ENCODE data around the gene ZNG1C.
"Not testable (repeated sequence)": the region's sequence is repeated elsewhere in the genome, so short reads cannot be mapped to it uniquely, and the experiment has no call there.

The ZNG1C gene

GRCh38 chr9:68342265-68343025 is 100.7 kb downstream of the ZNG1C start:
- peak; percentile 55 for TF ChIP-seq CTCF (conservative IDR thresholded peaks at IDR 0.05)
- H3K27ac ChIP-seq: not testable (repeated sequence)

- not testable (repeated sequence) for H3K27ac ChIP-seq
Measured at GRCh38 chr9:68343242-68343641, 101.5 kb downstream of the ZNG1C start.

GRCh38 chr9:68343992-68344391 is 102.2 kb downstream of the ZNG1C start:
- H3K27ac ChIP-seq: not testable (repeated sequence)
